Panc1 (cell line): ENCODE measurements around the gene ANKEF1.

ENCODE experiments used
- CTCF ChIP-seq: fragments of 450-650 bp; IDR thresholded peaks from 2 replicates; pipeline ENCODE4 v1.5.1; 2017; ENCODE audit warnings: mild to moderate bottlenecking
- POLR2AphosphoS5 ChIP-seq: IDR thresholded peaks from 2 replicates; pipeline ENCODE4 v1.6.1; 2012; ENCODE audit warnings: mild to moderate bottlenecking, low read depth, low read length, moderate library complexity

- TF ChIP-seq POLR2AphosphoS5 = no peak
- TF ChIP-seq CTCF = no peak
Measured at GRCh38 chr20:10074513-10074912, 39.7 kb downstream of the ANKEF1 start.
